GM21786 (cell line): Measurements from ENCODE around the gene MRC2.
"Not testable (repeated sequence)": the region's sequence is repeated elsewhere in the genome, so short reads cannot be mapped to it uniquely, and the experiment has no call there.

Source experiments
- ATAC-seq: cut with Tn5 transposase; IDR thresholded peaks from one replicate; pipeline ENCODE4 v1.9.1; 2021; ENCODE audit not compliant: unreplicated experiment

The MRC2 gene

DNA sequence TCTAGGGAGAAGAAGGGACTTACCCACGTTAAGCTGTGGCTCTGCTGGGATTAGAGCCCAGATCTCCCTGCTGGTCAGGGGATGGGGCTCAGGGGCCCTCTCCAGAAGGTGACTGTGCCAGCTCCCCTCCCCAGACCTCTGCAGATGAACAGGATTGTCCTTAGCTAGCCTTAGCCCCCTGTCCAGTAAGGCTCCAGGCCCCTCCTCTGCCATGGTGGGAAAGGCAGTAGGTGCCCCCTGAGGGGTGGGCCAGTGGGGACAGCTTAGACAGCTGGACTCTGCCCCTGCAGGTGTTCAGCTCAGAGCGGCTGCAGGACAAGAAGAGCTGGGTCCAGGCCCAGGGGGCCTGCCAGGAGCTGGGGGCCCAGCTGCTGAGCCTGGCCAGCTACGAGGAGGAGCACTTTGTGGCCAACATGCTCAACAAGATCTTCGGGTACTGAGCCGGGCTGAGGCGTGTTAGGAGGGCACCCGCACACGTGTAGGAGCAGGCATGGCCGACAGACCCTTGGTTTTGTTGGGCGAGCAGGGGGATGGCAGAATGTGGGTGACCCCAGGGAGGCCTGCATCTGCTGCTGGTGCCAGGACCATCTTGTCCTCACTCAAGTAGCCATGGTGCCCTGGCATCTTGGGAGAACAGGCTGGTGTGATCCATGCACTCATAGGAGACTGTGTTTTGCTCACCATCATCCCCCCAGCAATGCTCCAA is 50.9 kb downstream of the MRC2 start:
- ATAC-seq = no peak

DNA sequence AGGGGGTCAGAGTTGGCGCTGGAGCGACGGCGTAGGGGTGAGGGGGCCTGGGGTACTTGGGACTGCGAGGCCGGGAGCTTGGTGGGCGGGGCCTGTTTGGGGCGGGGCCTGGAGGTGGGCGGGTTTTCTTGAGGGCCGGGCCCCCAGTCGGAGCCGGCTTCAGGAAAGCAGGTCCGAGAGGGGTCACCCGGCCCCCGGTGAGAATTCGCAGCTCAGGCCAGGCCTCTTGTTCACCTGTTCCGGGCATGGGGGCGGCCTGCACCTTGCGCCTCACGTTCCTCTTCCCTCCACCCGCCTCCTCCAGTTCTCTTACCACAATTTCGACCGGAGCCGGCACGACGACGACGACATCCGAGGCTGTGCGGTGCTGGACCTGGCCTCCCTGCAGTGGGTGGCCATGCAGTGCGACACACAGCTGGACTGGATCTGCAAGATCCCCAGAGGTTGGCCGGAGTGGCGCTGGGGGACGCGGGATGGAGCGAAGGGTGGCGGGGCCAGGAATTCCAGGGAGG is 52.5 kb downstream of the MRC2 start:
- ATAC-seq = no peak

DNA sequence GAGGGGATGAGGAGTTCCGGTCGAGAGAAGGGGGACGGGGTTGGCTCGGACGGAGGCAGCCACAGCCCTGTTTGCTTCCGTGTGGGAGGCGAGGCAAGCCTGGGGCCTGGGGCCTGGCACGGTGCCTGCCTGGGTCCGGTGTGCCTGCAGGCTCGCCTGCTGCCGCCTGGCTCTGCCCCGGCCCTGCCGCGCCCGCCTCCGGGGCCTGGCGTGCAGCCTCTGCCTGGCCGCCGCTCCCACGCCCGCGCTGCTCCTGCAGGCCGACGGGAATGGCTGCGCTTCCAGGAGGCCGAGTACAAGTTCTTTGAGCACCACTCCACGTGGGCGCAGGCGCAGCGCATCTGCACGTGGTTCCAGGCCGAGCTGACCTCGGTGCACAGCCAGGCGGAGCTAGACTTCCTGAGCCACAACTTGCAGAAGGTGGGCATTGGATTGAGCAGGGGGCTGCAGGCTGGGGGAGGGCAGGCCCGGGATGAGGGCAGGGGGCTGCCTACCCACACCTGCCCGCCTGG is 53.1 kb downstream of the MRC2 start:
- no peak for ATAC-seq

DNA sequence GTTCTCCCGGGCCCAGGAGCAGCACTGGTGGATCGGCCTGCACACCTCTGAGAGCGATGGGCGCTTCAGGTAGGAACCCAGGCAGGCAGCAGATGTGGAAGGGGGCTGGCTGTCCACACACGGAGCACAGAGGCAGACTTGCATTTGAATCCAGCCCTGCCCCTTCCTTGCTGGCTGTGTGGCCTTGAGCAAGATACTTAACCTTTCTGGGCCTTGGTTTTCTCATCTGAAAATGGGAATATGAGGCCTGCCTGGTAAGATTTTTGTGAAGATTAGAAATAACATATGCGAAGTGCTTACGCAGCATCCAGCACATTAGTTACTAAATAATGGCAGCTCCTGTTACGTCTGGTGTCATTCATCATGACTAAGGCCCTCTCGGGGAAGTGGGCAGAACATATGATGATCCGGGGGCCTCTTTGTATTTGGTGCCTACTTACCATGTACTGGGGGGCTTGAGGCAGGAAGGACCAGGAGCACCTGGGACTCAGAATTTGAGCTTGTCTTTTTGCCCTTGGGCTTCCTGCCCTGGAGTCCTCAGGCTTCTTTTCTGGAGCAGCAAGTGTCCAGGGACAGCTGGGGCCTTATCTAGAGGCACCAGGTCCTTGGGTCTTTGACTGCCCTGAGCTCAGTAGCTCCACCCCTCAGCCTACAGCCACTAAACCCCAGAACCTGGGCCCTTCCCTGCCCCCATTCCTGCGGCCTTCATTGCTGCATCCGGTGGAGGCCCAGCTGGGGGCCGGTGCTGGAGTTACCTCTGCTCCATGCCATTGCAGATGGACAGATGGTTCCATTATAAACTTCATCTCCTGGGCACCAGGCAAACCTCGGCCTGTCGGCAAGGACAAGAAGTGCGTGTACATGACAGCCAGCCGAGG is 53.8 kb downstream of the MRC2 start:
- no peak for ATAC-seq

DNA sequence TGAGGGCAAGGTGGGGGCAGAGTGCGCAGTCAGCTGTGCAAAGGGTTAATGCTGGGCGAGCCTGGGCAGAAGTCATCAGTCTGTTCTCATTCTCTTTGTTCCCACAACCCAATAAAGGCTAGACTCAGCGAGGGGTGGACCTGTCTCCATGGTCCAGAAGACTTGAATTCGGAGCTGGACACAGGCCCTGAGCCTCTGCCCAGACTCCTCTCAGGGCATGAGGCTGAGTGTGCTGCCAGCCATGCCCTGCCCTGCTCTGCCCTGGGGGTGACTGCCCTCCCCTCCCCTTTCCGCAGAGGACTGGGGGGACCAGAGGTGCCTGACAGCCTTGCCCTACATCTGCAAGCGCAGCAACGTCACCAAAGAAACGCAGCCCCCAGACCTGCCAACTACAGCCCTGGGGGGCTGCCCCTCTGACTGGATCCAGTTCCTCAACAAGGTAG is 54.5 kb downstream of the MRC2 start:
- no peak for ATAC-seq

DNA sequence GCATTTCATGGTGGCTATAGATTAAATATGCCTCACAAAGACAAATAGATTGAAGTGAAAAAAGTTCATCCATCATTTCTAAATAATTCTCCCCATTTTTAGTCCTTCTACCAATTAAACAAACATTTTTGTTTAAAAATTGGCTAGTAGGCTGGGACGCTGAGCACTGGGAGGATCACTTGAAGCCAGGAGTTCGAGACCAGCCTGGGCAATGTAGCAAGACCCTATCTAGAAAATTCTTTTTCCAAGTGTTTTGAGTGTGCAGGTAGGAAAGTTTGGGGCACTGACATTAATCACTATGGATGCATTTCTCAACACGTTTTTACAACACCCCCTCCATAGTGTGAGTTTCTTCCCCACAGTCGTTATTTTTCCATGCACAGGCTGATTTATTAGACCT is 56.7 kb downstream of the MRC2 start:
- ATAC-seq = no peak

DNA sequence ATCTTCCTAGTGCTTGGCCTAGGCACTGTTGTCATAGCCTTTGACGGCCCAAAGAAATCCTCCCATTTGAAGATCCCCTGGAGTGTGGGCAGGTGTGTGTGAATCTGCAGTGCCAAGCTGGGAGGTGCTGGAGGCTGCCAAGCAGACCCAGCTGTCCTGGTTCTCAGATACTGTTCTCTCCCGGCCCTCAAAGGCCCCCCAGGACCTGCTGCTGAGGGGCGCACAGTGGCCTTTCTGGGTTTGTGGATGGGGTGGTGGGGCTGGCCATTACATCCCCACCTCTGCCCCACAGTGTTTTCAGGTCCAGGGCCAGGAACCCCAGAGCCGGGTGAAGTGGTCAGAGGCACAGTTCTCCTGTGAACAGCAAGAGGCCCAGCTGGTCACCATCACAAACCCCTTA is 60.5 kb downstream of the MRC2 start:
- ATAC-seq = no peak

DNA sequence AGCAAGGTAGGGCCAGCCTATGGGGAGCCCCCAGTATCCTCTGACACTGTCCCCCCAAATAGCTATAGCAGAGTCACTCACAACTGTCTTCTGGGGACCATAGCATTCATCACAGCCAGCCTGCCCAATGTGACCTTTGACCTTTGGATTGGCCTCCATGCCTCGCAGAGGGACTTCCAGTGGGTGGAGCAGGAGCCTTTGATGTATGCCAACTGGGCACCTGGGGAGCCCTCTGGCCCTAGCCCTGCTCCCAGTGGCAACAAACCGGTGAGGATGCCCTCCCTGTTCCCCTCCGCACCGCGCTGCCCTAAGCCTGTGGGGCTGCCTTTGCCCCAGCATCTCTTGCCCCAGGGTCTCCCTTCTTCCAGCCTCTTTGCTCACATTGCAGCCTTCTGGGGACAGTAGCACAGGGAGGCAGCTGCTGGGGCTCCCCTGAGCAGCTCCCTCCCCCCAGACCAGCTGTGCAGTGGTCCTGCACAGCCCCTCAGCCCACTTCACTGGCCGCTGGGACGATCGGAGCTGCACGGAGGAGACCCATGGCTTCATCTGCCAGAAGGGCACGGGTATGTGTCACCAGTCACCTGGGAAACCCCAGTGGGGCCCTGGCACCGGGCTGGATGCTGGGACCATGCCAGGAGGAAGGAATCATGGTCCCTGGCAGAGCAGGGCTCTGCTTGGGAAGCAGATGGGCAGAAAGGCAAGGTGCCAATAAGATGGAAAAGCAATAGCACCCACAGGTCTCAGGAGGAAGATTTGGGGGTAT is 61.1 kb downstream of the MRC2 start:
- ATAC-seq = no peak

DNA sequence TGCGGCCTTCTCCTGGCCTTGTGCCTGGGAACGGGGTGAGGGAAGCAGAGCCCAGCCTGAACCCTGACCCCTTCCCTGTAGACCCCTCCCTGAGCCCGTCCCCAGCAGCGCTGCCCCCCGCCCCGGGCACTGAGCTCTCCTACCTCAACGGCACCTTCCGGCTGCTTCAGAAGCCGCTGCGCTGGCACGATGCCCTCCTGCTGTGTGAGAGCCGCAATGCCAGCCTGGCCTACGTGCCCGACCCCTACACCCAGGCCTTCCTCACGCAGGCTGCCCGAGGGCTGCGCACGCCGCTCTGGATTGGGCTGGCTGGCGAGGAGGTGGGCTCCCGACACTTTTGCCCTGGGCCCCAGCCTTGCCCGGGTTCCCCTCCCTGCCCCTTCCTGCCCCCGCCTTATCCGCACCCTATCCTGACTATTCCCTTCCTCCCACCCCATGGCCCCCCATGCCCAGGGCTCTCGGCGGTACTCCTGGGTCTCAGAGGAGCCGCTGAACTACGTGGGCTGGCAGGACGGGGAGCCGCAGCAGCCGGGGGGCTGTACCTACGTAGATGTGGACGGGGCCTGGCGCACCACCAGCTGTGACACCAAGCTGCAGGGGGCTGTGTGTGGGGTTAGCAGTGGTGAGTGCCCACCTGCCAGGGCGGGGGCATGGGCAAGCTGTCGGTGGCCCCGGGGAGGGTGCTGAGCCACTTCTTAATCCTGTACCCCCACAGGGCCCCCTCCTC is 62.1 kb downstream of the MRC2 start:
- ATAC-seq = no peak

DNA sequence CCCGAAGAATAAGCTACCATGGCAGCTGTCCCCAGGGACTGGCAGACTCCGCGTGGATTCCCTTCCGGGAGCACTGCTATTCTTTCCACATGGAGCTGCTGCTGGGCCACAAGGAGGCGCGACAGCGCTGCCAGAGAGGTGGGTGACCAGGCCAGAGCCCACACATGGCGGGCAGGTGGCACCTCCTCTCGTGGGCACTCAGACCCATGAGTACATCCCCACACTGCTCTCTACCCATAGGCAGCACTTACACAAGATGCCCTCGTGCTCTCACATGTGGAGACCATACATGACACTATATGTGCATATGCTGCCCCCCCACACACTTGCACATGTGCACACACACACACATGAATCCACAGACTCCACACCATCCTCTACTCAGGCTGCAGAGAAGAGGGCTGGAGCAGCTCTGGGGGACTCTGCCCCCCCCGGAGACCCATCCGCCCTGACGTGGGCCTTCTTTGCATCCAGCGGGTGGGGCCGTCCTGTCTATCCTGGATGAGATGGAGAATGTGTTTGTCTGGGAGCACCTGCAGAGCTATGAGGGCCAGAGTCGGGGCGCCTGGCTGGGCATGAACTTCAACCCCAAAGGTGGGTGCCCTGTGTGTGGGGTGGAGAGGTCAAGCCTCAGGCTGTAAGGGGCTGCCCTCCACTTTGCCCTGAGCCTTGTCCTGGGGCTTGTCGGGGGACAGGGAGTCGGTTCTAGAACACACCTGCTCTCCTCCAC is 62.9 kb downstream of the MRC2 start:
- ATAC-seq = no peak

DNA sequence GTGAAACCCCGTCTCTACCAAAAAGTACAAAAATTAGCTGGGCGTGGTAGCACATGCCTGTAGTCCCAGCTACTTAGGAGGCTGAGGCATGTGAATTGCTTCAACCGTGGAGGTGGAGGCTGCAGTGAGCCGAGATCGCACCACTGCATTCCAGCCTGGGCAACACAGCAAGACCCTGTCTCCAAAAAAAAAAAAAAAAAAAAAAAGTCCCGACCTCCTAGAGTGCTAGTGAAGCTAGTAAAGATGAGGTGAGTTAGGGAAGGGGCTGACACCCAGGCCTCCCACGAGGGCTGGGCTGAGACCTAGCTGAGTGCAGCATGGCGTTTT is 64.1 kb downstream of the MRC2 start:
- ATAC-seq = not testable (repeated sequence)

DNA sequence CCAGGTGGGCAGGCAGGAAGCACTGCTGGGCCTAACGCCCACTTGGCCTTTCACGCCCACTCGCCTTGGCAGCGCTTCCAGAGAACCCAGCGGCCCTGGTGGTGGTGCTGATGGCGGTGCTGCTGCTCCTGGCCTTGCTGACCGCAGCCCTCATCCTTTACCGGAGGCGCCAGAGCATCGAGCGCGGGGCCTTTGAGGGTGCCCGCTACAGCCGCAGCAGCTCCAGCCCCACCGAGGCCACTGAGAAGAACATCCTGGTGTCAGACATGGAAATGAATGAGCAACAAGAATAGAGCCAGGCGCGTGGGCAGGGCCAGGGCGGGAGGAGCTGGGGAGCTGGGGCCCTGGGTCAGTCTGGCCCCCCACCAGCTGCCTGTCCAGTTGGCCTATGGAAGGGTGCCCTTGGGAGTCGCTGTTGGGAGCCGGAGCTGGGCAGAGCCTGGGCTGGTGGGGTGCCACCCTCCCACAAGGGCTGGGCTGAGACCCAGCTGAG is 64.7 kb downstream of the MRC2 start:
- no peak for ATAC-seq

DNA sequence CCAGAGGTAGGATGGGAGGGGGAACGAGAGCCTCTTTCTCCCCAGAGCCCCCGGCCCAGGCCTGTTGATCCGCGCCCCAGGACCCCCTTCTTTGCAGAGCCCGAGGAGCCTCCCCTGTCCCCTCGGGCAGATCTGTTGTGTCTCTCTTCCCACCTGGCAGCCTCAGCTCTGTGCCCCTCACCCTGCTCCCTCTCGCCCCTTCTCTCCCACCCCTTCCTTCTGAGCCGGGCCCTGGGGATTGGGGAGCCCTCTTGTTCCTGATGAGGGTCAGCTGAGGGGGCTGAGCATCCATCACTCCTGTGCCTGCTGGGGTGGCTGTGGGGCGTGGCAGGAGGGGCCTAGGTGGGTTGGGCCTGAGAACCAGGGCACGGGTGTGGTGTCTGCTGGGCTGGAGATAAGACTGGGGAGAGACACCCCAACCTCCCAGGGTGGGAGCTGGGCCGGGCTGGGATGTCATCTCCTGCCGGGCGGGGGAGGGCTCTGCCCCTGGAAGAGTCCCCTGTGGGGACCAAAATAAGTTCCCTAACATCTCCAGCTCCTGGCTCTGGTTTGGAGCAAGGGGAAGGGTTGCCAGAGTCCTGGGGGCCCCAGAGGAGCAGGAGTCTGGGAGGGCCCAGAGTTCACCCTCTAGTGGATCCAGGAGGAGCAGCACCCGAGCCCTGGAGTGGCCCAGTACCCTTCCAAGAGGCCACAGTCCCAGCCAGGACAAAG is 65.4 kb downstream of the MRC2 start:
- ATAC-seq = no peak

DNA sequence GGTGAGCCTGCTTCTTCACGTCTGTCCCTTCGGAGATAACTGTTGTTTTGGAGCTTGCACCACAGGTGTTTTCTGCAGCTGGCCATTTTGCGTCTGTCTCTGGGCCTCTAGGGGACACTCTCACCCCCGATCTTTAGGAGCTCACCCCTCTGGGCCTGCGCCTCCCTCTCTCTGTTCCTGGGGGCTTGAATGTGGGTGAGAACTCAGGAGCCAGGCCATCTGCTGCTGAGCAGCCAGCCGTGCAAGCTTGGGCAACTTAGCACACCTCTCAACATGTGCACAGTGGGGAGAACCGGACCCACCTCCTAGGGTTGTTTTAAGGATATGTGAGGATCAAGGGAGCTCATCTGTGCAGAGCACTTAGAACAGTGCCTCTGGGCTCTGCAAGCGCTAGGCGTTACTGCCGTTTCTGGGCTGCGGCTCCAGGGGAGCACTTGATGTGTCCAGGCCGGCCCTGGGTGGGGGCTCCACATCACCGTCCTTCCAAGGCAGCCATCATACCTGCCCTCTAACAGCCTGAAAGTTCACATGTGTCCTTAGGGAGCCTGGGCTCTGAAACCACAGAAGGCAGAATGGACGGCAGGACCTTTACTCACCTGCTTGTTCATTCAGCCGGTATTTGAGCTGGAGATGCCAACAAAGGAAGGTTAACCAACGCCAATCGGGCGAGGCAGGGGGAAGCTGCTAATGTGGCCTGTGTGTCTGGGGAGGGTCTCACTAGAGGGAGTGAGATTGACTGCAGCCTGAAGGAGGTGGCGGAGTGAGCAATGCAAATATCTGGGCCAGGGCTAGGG is 66.3 kb downstream of the MRC2 start:
- no peak for ATAC-seq

DNA sequence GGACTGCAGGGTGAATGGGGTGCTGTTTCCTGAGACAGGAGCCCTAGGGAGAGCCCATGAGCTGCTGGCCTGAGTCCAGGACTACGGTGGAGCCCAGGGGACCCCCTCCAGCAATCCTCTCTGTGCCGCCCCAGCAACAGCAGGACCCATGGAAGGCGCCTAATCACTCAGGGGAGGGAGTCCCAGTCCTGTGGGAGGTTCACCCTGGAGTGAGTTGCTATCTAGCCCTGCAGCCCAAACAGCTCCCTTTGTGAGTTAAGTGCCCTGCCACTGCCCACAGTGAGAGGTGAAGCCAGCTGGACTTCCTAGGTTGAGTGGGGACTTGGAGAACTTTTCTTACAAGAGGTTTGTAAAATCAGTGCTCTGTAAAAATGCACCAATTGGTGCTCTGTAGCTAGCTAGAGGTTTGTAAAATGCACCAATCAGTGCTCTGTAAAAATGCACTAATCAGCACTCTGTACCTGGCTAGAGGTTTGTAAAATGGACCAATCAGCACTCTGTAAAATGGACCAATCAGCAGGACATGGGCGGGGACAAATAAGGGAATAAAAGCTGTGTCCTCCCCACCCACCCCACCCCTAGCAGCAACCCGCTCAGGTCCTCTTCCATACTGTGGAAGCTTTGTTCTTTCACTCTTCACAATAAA is 67.7 kb downstream of the MRC2 start:
- not testable (repeated sequence) for ATAC-seq

DNA sequence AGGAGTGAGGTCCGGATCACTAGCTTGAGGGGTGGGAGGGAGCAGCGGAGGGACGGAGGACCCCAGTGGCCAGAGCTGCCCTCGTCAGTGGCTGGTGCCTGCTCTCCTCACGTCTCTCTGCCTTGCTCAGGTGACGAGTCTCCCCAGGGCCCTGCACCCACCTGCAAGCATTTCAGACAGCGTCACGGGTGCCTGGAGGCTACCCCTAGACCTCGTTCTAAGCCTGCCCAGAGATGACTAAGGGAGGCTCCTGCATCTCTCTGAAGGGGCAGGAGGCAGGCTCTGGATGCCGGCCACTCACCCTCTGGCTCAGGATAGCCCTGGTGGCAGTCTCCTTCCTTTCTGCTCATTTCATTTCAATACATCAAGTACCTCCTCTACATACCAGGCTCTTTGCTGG is 68.8 kb downstream of the MRC2 start:
- no peak for ATAC-seq

DNA sequence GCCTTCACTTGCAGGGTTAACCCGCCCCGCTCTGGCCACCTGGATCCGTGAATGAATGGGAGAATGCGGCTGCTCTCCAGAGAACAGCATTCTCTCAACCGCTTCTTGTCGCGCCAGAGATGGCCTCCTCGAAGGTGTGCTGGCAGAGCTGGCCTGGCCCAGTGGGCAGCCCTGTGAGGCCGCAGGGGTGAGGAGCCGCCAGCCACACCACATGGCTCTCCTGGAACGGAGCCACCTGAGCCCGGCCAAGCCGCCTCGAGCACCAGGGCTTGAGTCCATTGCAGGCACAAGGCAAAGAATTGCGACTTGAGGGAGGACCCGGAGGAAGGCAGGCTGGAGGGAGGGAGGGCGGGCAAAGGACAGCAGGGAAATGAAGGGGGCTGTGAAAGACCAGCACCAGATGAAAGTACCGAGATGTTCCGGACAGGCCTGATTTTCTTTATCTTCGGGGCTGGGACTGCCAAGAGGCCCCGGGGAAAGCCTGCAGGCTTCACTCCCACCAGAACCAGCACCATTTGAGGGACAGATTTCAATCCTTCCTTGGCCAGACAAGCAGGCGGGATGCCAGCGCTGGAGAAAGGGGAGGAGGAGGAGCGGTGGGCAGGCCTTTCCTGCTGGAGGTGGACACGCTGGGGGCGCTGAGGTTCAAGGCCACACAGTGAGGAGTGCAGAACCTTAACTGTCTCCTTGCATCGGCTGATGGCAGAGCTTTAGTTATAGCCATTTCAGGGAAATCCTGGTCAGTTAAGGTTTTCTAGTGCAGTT is 69.4 kb downstream of the MRC2 start:
- no peak for ATAC-seq
